Measurements from ENCODE around the gene CHD5.
A peak's percentile ranks its signal among the peaks of the same experiment; 100 is the strongest.

CHD5 gene

GRCh38 chr1:6111571-6111970, 68.5 kb downstream of the CHD5 start:
- no peak for DNase-seq (ENCODE audit: low spot score)

GRCh38 chr1:6110326-6110725, 69.8 kb downstream of the CHD5 start:
- DNase-seq (ENCODE audit: low spot score): no peak

GRCh38 chr1:6109688-6110087, 70.4 kb downstream of the CHD5 start:
- DNase-seq (ENCODE audit: low spot score): no peak

GRCh38 chr1:6108937-6109614, 71.0 kb downstream of the CHD5 start:
- DNase-seq (ENCODE audit: low spot score): peak; percentile 85

GRCh38 chr1:6108476-6108875, 71.6 kb downstream of the CHD5 start:
- DNase-seq (ENCODE audit: low spot score): no peak

GRCh38 chr1:6107409-6108356, 72.4 kb downstream of the CHD5 start:
- no peak for DNase-seq (ENCODE audit: low spot score)

- no peak for DNase-seq (ENCODE audit: low spot score)
These were observed 73.1 kb downstream of the CHD5 start for GRCh38 chr1:6106977-6107376.

- DNase-seq (ENCODE audit: low spot score): no peak
These were observed 73.8 kb downstream of the CHD5 start for GRCh38 chr1:6106321-6106731.

- no peak for DNase-seq (ENCODE audit: low spot score)
These were observed 74.4 kb downstream of the CHD5 start for GRCh38 chr1:6105763-6106162.

GRCh38 chr1:6105218-6105679, 74.9 kb downstream of the CHD5 start:
- no peak for DNase-seq (ENCODE audit: low spot score)

- no peak for DNase-seq (ENCODE audit: low spot score)
These were observed 75.5 kb downstream of the CHD5 start for GRCh38 chr1:6104631-6105030.

- DNase-seq (ENCODE audit: low spot score): no peak
These were observed 76.1 kb downstream of the CHD5 start for GRCh38 chr1:6103854-6104530.

GRCh38 chr1:6103111-6103853, 76.8 kb downstream of the CHD5 start:
- DNase-seq (ENCODE audit: low spot score): no peak

- DNase-seq (ENCODE audit: low spot score): no peak
These were observed 77.6 kb downstream of the CHD5 start for GRCh38 chr1:6102532-6102845.

- DNase-seq (ENCODE audit: low spot score): no peak
These were observed 78.1 kb downstream of the CHD5 start for GRCh38 chr1:6101826-6102531.

GRCh38 chr1:6100861-6101783, 79.0 kb downstream of the CHD5 start:
- DNase-seq (ENCODE audit: low spot score): no peak

- no peak for DNase-seq (ENCODE audit: low spot score)
These were observed 80.0 kb downstream of the CHD5 start for GRCh38 chr1:6099787-6100765.

GRCh38 chr1:6099297-6099696, 80.8 kb downstream of the CHD5 start:
- no peak for DNase-seq (ENCODE audit: low spot score)
